ENCODE measurements around the gene PLCL2.

Gene PLCL2

DNA sequence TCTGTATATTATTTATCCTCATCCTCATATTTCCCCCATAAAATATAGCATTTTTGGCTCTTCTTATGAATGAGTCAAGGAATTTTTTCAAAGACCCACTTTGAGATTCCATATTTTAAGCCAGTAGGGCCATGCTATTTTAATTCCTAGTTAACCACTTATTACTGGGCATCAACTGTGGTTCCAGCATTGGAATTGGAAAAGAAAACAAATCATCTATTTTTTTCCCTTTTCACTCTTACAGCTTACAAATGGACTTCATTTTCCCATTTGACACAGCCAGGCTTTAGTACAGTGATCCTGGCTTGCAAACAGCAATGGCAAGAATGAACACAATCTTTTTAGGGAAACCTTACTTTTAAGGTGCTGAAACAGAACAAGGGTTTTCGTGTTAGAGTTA lies 19.4 kb upstream of the PLCL2 start:
- Histone ChIP-seq H3K9ac (ENCODE audit: low read length) (no peak overlapping the region), H4K20me1 (ENCODE audit: insufficient read depth, low read length) (no peaks in the 10 kb centered on the region), H2AFZ (ENCODE audit: low read depth, low read length) (no peak overlapping the region), H3K9me3 (ENCODE audit: insufficient read depth, low read length) (0 out of 2 replicates have a peak, but pooled peaks cover 5% of the 10 kb centered on the region), H3K27me3 (ENCODE audit: low read depth, low read length) (peaks cover 16% of the 10 kb centered on the region), H3K36me3 (replicated peaks; ENCODE audit: low read depth, low read length) (no peaks in the 10 kb centered on the region), H3K79me2 (ENCODE audit: low read length) (no peaks in the 10 kb centered on the region), H3K4me2 (ENCODE audit: low read length) (no peak overlapping the region), H3K4me3 (ENCODE audit: low read length) (no peak overlapping the region), H3K27ac (ENCODE audit: low read length) (no peak overlapping the region), H3K4me1 (ENCODE audit: low read length) (peaks cover 11% of the 10 kb centered on the region)
- no peak for TF ChIP-seq EZH2phosphoT487 (IDR thresholded peaks at IDR 0.05; ENCODE audit: low read depth)
- TF ChIP-seq, protein P1, sequence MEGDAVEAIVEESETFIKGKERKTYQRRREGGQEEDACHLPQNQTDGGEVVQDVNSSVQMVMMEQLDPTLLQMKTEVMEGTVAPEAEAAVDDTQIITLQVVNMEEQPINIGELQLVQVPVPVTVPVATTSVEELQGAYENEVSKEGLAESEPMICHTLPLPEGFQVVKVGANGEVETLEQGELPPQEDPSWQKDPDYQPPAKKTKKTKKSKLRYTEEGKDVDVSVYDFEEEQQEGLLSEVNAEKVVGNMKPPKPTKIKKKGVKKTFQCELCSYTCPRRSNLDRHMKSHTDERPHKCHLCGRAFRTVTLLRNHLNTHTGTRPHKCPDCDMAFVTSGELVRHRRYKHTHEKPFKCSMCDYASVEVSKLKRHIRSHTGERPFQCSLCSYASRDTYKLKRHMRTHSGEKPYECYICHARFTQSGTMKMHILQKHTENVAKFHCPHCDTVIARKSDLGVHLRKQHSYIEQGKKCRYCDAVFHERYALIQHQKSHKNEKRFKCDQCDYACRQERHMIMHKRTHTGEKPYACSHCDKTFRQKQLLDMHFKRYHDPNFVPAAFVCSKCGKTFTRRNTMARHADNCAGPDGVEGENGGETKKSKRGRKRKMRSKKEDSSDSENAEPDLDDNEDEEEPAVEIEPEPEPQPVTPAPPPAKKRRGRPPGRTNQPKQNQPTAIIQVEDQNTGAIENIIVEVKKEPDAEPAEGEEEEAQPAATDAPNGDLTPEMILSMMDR (IDR thresholded peaks at IDR 0.05; ENCODE audit: low read depth, low read length): no peak

DNA sequence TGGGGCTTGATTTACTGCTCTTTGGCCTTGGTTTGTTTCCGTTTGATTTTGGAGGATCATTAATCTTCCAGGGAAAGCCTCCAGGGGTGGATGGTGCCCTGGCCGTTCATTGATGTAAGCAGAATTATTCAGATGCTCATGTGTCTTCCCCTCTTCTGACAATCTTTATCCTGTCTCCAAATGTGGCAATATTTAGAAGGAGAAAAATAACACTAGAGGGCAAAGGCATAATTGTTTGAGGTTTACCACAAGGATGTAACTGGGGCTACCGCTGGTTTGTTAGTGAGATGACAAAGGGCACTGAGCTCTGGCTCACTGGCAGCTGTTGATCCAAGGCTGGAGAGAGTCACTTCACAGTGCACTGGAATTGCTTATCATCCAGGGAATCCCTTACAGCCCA lies 18.2 kb upstream of the PLCL2 start:
- H2AFZ ChIP-seq (ENCODE audit: low read depth, low read length): no peak overlapping the region
- H4K20me1 ChIP-seq (ENCODE audit: insufficient read depth, low read length): no peaks in the 10 kb centered on the region
- peaks cover 11% of the 10 kb centered on the region for H3K4me1 ChIP-seq (ENCODE audit: low read length)
- 0 out of 2 replicates have a peak, but pooled peaks cover 5% of the 10 kb centered on the region for H3K9me3 ChIP-seq (ENCODE audit: insufficient read depth, low read length)
- no peak overlapping the region for H3K4me2 ChIP-seq (ENCODE audit: low read length)
- no peak overlapping the region for H3K9ac ChIP-seq (ENCODE audit: low read length)
- TF ChIP-seq EZH2phosphoT487 (IDR thresholded peaks at IDR 0.05; ENCODE audit: low read depth): no peak
- TF ChIP-seq, protein P1 (IDR thresholded peaks at IDR 0.05; ENCODE audit: low read depth, low read length): no peak
- H3K79me2 ChIP-seq (ENCODE audit: low read length): no peaks in the 10 kb centered on the region
- H3K27ac ChIP-seq (ENCODE audit: low read length): no peak overlapping the region
- H3K4me3 ChIP-seq (ENCODE audit: low read length): no peak overlapping the region
- peaks cover 16% of the 10 kb centered on the region for H3K27me3 ChIP-seq (ENCODE audit: low read depth, low read length)
- no peaks in the 10 kb centered on the region for H3K36me3 ChIP-seq (replicated peaks; ENCODE audit: low read depth, low read length)

DNA sequence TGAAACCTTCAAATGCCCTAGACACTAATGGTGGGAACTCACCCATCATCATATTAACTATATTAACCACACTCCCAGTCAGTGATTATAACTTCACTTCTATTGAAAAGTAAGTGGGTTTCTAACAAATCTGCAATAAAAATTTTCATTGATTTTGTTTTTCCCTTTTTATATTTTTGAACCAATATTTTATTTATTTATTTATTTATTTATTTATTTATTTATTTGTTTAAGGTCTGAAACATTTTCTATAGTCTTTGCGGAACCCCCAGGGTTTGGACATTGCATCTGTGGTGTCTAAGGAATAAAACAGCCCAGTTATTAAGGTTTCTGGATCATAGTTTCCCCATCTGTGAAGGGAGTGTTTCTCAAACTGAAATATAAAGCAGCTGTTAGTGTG lies 16.2 kb upstream of the PLCL2 start:
- H3K4me3 ChIP-seq (ENCODE audit: low read length): no peak overlapping the region
- no peak overlapping the region for H3K27ac ChIP-seq (ENCODE audit: low read length)
- H4K20me1 ChIP-seq (ENCODE audit: insufficient read depth, low read length): no peaks in the 10 kb centered on the region
- no peaks in the 10 kb centered on the region for H3K36me3 ChIP-seq (replicated peaks; ENCODE audit: low read depth, low read length)
- no peak overlapping the region for H3K4me2 ChIP-seq (ENCODE audit: low read length)
- no peak overlapping the region for H3K9ac ChIP-seq (ENCODE audit: low read length)
- no peaks in the 10 kb centered on the region for H3K9me3 ChIP-seq (ENCODE audit: insufficient read depth, low read length)
- H3K4me1 ChIP-seq (ENCODE audit: low read length): peaks cover 11% of the 10 kb centered on the region
- peaks cover 20% of the 10 kb centered on the region for H3K27me3 ChIP-seq (ENCODE audit: low read depth, low read length)
- TF ChIP-seq, protein P1 (IDR thresholded peaks at IDR 0.05; ENCODE audit: low read depth, low read length): no peak
- no peak for TF ChIP-seq EZH2phosphoT487 (IDR thresholded peaks at IDR 0.05; ENCODE audit: low read depth)
- H2AFZ ChIP-seq (ENCODE audit: low read depth, low read length): no peak overlapping the region
- no peaks in the 10 kb centered on the region for H3K79me2 ChIP-seq (ENCODE audit: low read length)

DNA sequence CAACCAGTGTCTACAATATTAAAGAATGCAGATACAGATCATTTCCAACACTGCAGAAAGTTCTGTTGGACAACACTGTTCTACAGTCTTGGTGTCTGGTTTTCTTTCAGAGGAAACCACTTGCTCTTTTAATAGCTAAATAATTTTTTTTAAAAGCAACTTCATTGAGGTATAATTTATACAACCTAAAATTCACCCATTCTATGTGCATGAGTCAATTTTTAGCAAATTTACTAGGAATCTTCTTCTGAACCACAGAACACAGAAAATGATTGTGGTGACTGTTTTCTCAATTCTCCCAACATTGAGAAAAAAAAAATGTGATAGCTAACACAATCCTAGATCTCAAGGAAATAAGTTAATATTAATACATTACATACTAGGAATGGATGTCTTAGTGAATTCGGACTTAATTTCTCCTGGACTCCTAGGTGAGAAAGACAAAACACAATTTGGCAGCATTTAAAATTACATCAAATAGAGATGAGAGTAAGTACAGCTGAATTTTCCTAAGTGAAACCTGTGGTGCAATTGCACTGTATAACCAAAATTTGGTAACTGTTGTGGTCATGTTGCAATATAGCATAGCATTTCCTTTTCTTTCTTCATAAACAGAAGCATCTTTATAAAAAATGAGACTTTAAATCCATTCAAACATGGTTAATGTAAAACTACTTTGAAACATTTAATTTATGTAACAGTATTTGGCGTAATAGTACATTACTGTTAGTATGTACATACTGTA lies 15.3 kb upstream of the PLCL2 start:
- Histone ChIP-seq H3K9me3 (ENCODE audit: insufficient read depth, low read length) (no peaks in the 10 kb centered on the region), H3K9ac (ENCODE audit: low read length) (no peak overlapping the region), H3K4me1 (ENCODE audit: low read length) (peaks cover 6% of the 10 kb centered on the region), H3K27ac (ENCODE audit: low read length) (no peak overlapping the region), H3K4me2 (ENCODE audit: low read length) (no peak overlapping the region), H4K20me1 (ENCODE audit: insufficient read depth, low read length) (no peaks in the 10 kb centered on the region), H3K27me3 (ENCODE audit: low read depth, low read length) (peaks cover 20% of the 10 kb centered on the region), H3K79me2 (ENCODE audit: low read length) (no peaks in the 10 kb centered on the region), H2AFZ (ENCODE audit: low read depth, low read length) (no peak overlapping the region), H3K36me3 (replicated peaks; ENCODE audit: low read depth, low read length) (no peaks in the 10 kb centered on the region), H3K4me3 (ENCODE audit: low read length) (no peak overlapping the region)
- TF ChIP-seq EZH2phosphoT487 (IDR thresholded peaks at IDR 0.05; ENCODE audit: low read depth): no peak
